Naive thymus-derived CD4-positive, alpha-beta T cell (primary cell): ENCODE results near the gene FBXL20. TPM values are rescaled to one million over a fixed set of nuclear protein-coding genes. Genes with fewer than 3 reads are reported as not detected.
A peak's percentile ranks its signal among the peaks of the same experiment; 100 is the strongest.
"Not testable (repeated sequence)": the region's sequence is repeated elsewhere in the genome, so short reads cannot be mapped to it uniquely, and the experiment has no call there.

Source experiments
- ATAC-seq: fragments of 150-1000 bp; cut with Tn5 transposase; 2 replicates; pipeline ENCODE4 v1.10.0; 2021; ENCODE audit warnings: mild to moderate bottlenecking, moderate library complexity
- CTCF ChIA-PET: fragments of 350-600 bp; sonication (Branson Sonifier 250); formaldehyde crosslinking; loops from one replicate; lab custom pipeline; 2021; ENCODE audit warnings: antibody characterized with exemption; lab: Charles Lee
- POLR2A ChIA-PET: fragments of 350-600 bp; sonication (Branson Sonifier 250); formaldehyde crosslinking; loops from one replicate; lab custom pipeline; 2021; ENCODE audit warnings: antibody characterized with exemption, inconsistent platforms; lab: Charles Lee
- DNase-seq, 9 donors: peaks; one replicate each; pipeline versions ENCODE4 v3.0.0 to v3.0.0-alpha.2; 2020 to 2022; ENCODE audit warnings: mixed read lengths in 1 of 9
- H3K27ac ChIP-seq: one replicate; pipeline ENCODE4 v1.7.0; 2013; ENCODE audit warnings: mild to moderate bottlenecking, low read depth, low read length, moderate library complexity
- H3K27me3 ChIP-seq, 2 donors: one replicate each; pipeline ENCODE4 v1.7.0; 2013; ENCODE audit warnings: low read length in 2 of 2, mild to moderate bottlenecking in 2 of 2, moderate library complexity in 2 of 2; ENCODE audit not compliant: control insufficient read depth in 2 of 2, insufficient read depth in 2 of 2
- H3K36me3 ChIP-seq, 3 experiments: 1 replicate in 2 of 3; 2 replicates in 1 of 3; pipeline ENCODE4 v1.7.0; 2013; ENCODE audit warnings: low read length in 3 of 3, mild to moderate bottlenecking in 3 of 3, moderate library complexity in 1 of 3; ENCODE audit not compliant: insufficient read depth in 3 of 3, control insufficient read depth in 2 of 3
- H3K4me1 ChIP-seq, 2 donors: one replicate each; pipeline ENCODE4 v1.7.0; 2013; ENCODE audit warnings: low read length in 2 of 2, mild to moderate bottlenecking in 2 of 2, moderate library complexity in 1 of 2; ENCODE audit not compliant: control insufficient read depth in 2 of 2, insufficient read depth in 2 of 2
- H3K4me3 ChIP-seq: 2 replicates; pipeline ENCODE4 v1.7.0; 2013; ENCODE audit warnings: mild to moderate bottlenecking, low read length
- H3K9me3 ChIP-seq, 3 experiments: 1 replicate in 2 of 3; 2 replicates in 1 of 3; pipeline ENCODE4 v1.7.0; 2013; ENCODE audit warnings: low read length in 3 of 3; ENCODE audit not compliant: control insufficient read depth in 2 of 3
- H3K27ac Mint-ChIP-seq, 9 donors: one replicate each; pipeline ENCODE4 v1.8.0; 2020 to 2022; ENCODE audit warnings: mixed read lengths in 9 of 9, mild to moderate bottlenecking in 8 of 9, moderate library complexity in 5 of 9, inconsistent platforms in 2 of 9
- H3K27me3 Mint-ChIP-seq, 5 donors: one replicate each; pipeline ENCODE4 v1.8.0; 2021 to 2022; ENCODE audit warnings: mixed read lengths in 5 of 5, mild to moderate bottlenecking in 1 of 5
- H3K36me3 Mint-ChIP-seq, 5 donors: one replicate each; pipeline ENCODE4 v1.8.0; 2020 to 2022; ENCODE audit warnings: mixed read lengths in 5 of 5, mild to moderate bottlenecking in 3 of 5, inconsistent platforms in 1 of 5
- H3K4me1 Mint-ChIP-seq, 7 donors: one replicate each; pipeline ENCODE4 v1.8.0; 2020 to 2022; ENCODE audit warnings: mixed read lengths in 7 of 7, mild to moderate bottlenecking in 3 of 7, inconsistent platforms in 1 of 7
- H3K4me3 Mint-ChIP-seq, 10 donors: one replicate each; pipeline ENCODE4 v1.8.0; 2020 to 2022; ENCODE audit warnings: mild to moderate bottlenecking in 10 of 10, mixed read lengths in 10 of 10, moderate library complexity in 6 of 10, inconsistent platforms in 2 of 10
- H3K9me3 Mint-ChIP-seq, 11 donors: one replicate each; pipeline ENCODE4 v1.8.0; 2020 to 2022; ENCODE audit warnings: mixed read lengths in 11 of 11, mild to moderate bottlenecking in 4 of 11, inconsistent platforms in 1 of 11, moderate library complexity in 1 of 11
- intact Hi-C, 2 donors: fragments of 100-400 bp; cut with micrococcal nuclease; formaldehyde crosslinking; loops; one replicate each; pipeline ENCODE4 v1.15.1; 2023
- polyA plus RNA-seq, 2 donors: library from polyadenylated mRNA; unstranded; fragments of 300-500 nt; fragmentation: Illumina TruSeq; gene quantifications; one replicate each; pipeline ENCODE4 v1.2.3, GENCODE V29; 2021
- total RNA-seq, 6 experiments: library from RNA in 5 of 6; stranded (reverse) in 5 of 6; gene quantifications; 1 replicate in 5 of 6; 2 replicates in 1 of 6; pipeline ENCODE4 v1.2.3 and lab custom pipeline; 2021 to 2026

FBXL20 gene
- total and polyA plus RNA-seq, 7 experiments from 2014 or later, result 3.8 to 35.0 (median 21.9) TPM

DNA sequence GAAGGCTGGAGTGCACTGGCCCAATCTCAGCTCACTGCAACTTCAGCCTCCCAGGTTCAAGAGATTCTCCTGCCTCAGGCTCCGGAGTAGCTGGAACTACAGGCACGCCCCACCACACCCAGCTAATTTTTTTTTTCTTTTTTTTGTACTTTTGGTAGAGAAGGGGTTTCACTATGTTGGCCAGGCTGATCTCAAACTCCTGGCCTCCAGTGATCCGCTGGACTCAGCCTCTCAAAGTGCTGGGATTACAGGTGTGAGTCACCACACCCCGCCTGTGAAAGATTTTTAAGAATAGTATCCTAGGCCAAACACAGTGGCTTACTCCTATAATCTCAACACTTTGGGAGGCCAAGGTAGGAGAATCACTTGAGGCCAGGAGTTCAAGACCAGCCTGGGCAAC lies 33.6 kb downstream of the FBXL20 start:
- intact Hi-C loops, ATAC-seq, CTCF ChIA-PET, H3K4me3 Mint-ChIP-seq, H3K4me3 ChIP-seq, H3K4me1 ChIP-seq, H3K36me3 ChIP-seq, DNase-seq, H3K9me3 Mint-ChIP-seq, H3K27me3 Mint-ChIP-seq, H3K27me3 ChIP-seq, H3K27ac Mint-ChIP-seq, H3K27ac ChIP-seq, H3K9me3 ChIP-seq: not testable (repeated sequence)
- POLR2A ChIA-PET, result interaction anchor here (0.6 kb wide), 1 partner anchor 1976 kb away, joined by 3 read pairs; no protein-coding TSS in a partner anchor
- peaks cover 0 to 11% (median 0%) of the 10 kb centered on the region in 5 donors for H3K36me3 Mint-ChIP-seq
- peaks cover 0 to 34% (median 23%) of the 10 kb centered on the region in 7 donors for H3K4me1 Mint-ChIP-seq

- ATAC-seq (no peak), DNase-seq (no peak)
- peak overlapping the region in 2 of 9 donors; percentile 7 to 9 for H3K27ac Mint-ChIP-seq
- Histone ChIP-seq H3K27me3 (no peaks in the 10 kb centered on the region), H3K4me1 (no peaks in the 10 kb centered on the region), H3K9me3 (no peaks in the 10 kb centered on the region), H3K27ac (no peak overlapping the region), H3K4me3 (no peak overlapping the region), H3K36me3 (no peaks in the 10 kb centered on the region)
- ChIA-PET CTCF (interaction anchor here (0.7 kb wide), 1 partner anchor 8 kb away, joined by 3 read pairs; no protein-coding TSS in a partner anchor), POLR2A (interaction anchor here (0.5 kb wide), 1 partner anchor 42 kb away, joined by 3 read pairs; no protein-coding TSS in a partner anchor)
- H3K9me3 Mint-ChIP-seq, result no peaks in the 10 kb centered on the region
- intact Hi-C loops, result no loop called here
- peaks cover 0 to 8% (median 0%) of the 10 kb centered on the region in 5 donors for H3K36me3 Mint-ChIP-seq
- H3K4me3 Mint-ChIP-seq, result no peak overlapping the region
- H3K4me1 Mint-ChIP-seq, result peaks cover 0 to 34% (median 24%) of the 10 kb centered on the region in 7 donors
- H3K27me3 Mint-ChIP-seq, result no peaks in the 10 kb centered on the region
Measured at GRCh38 chr17:39365872-39366271, 35.6 kb downstream of the FBXL20 start.

DNA sequence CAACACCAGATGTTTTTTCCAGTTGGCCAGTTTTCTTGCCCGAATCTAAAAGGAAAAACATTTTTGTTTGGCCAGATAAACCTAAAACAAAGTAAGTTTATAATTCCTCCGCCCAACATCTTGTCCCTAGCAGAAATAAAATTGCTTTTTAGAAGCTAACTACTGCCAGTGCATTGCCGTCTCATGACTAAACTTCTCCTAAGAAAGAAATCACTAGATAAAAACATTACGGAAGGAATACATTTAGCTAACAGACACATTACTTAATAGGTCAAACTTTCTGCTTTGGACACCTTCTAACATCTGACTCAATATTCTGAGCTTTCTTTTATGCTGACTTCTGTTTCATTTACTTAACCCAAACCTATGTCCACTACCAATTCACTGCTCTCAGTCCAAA lies 36.2 kb downstream of the FBXL20 start:
- Mint-ChIP-seq H3K36me3 (peaks cover 0 to 8% (median 0%) of the 10 kb centered on the region in 5 donors), H3K9me3 (no peaks in the 10 kb centered on the region), H3K4me3 (no peak overlapping the region), H3K27me3 (no peaks in the 10 kb centered on the region), H3K27ac (no peak overlapping the region), H3K4me1 (peaks cover 0 to 39% (median 30%) of the 10 kb centered on the region in 7 donors)
- DNase-seq (no peak), ATAC-seq (no peak)
- Histone ChIP-seq H3K36me3 (no peaks in the 10 kb centered on the region), H3K9me3 (no peaks in the 10 kb centered on the region), H3K4me3 (no peak overlapping the region), H3K27ac (peak overlapping the region; percentile 20), H3K4me1 (no peaks in the 10 kb centered on the region), H3K27me3 (no peaks in the 10 kb centered on the region)
- POLR2A ChIA-PET, result interaction anchor here (0.5 kb wide), 1 partner anchor 41 kb away, joined by 3 read pairs; no protein-coding TSS in a partner anchor
- intact Hi-C loops, result no loop called here
- CTCF ChIA-PET, result no interaction called here

DNA sequence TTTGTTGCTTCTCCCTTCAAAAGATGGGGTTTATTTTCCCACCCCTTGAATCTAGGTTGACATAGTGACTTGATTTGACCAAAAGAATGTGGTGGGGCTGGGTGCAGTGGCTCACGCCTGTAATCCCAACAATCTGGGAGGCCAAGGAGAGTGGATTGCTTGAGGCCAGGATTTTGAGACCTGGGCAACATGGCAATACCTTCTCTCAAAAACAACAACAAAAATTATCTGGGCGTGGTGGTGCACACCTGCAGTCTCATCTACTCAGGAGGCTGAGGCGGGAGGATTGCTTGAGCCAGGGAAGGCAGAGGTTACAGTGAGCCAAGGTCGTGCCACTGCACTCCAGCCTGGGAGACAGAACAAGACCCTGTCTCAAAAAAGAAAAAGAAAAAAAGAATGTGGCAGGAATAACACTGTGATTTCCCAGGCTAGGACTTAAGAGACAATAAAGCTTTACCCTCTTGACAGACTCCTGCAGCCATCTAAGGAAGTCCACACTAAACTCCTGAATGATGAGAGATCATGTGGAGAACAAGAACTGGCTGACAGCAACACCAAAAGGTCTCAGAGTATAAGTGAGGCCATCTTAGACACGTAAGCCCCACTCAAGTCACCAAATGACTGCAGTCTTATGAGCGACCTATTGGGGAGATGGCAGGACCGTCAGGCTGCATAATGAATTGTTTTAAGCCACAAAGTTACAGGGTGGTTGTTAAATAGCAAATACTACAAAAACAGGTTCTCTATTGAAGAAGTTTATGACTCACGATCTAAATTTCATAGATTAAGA lies 37.0 kb downstream of the FBXL20 start:
- Histone ChIP-seq H3K9me3 (no peaks in the 10 kb centered on the region), H3K27me3 (no peaks in the 10 kb centered on the region), H3K4me1 (no peaks in the 10 kb centered on the region), H3K36me3 (no peaks in the 10 kb centered on the region), H3K4me3 (no peak overlapping the region), H3K27ac (no peak overlapping the region)
- peak overlapping the region in 2 of 9 donors; percentile 8 to 60 for H3K27ac Mint-ChIP-seq
- intact Hi-C loops, result no loop called here
- no peak overlapping the region for H3K4me3 Mint-ChIP-seq
- DNase-seq (no peak), ATAC-seq (no peak)
- peaks cover 0 to 4% (median 0%) of the 10 kb centered on the region in 5 donors for H3K36me3 Mint-ChIP-seq
- POLR2A ChIA-PET, result no interaction called here
- H3K4me1 Mint-ChIP-seq, result peaks cover 0 to 39% (median 31%) of the 10 kb centered on the region in 7 donors
- H3K9me3 Mint-ChIP-seq, result no peaks in the 10 kb centered on the region
- no peaks in the 10 kb centered on the region for H3K27me3 Mint-ChIP-seq
- CTCF ChIA-PET, result no interaction called here

DNA sequence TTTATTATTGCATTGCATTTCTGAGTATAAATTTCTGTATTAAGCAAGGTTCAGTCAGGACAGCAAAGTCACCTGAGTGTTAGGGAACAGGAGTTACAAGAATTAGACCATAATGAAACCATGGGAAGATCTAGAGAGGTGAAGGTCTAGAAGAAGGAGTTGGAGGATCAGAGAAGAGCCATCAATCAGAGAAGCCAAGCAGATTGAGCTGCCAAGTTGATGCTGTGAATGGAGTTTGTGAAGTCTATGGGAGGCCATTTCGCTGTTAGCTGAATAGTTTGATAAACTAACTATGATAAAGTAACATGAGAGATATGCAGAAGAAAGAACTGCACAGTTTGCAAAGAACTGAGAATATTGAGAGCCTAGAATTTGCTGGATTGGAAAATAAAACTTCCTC lies 40.4 kb downstream of the FBXL20 start:
- H3K36me3 ChIP-seq, result no peaks in the 10 kb centered on the region
- DNase-seq (no peak), ATAC-seq (no peak)
- H3K9me3 Mint-ChIP-seq, result no peaks in the 10 kb centered on the region
- peak overlapping the region in 2 of 9 donors; percentile 4 to 23 for H3K27ac Mint-ChIP-seq
- H3K4me3 ChIP-seq, result no peak overlapping the region
- no peaks in the 10 kb centered on the region for H3K27me3 Mint-ChIP-seq
- H3K4me3 Mint-ChIP-seq, result no peak overlapping the region
- no peaks in the 10 kb centered on the region for H3K9me3 ChIP-seq
- no peak overlapping the region for H3K27ac ChIP-seq
- intact Hi-C loops, result no loop called here
- ChIA-PET CTCF (no interaction called here), POLR2A (no interaction called here)
- H3K36me3 Mint-ChIP-seq, result peaks cover 0 to 10% (median 0%) of the 10 kb centered on the region in 5 donors
- peaks cover 0 to 34% (median 26%) of the 10 kb centered on the region in 7 donors for H3K4me1 Mint-ChIP-seq
- H3K4me1 ChIP-seq, result no peaks in the 10 kb centered on the region
- no peaks in the 10 kb centered on the region for H3K27me3 ChIP-seq

DNA sequence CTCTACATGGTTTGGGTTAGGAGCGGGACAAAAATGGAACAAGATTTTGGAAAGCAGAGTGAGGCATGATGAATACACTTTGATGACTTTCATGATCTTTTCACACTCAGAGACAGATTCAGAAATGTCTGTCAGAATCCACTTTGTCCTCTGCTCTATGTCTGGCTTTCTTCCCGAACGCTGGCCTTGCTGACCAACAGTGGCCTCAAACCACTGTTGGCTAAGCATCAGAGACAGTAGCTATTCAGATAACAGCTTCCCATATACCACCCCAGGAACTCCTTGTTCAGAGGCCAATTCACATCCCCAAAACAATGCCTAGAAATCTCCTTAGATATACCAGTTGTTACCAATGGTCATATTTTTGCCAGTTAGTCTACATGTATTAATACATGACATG lies 40.9 kb downstream of the FBXL20 start:
- no peaks in the 10 kb centered on the region for H3K27me3 Mint-ChIP-seq
- H3K27ac Mint-ChIP-seq, result no peak overlapping the region
- no peaks in the 10 kb centered on the region for H3K4me1 ChIP-seq
- ATAC-seq (no peak), DNase-seq (no peak)
- no peak overlapping the region for H3K4me3 Mint-ChIP-seq
- H3K27ac ChIP-seq, result no peak overlapping the region
- no peaks in the 10 kb centered on the region for H3K9me3 ChIP-seq
- POLR2A ChIA-PET, result interaction anchor here (0.6 kb wide), 1 partner anchor 76 kb away, joined by 3 read pairs; no protein-coding TSS in a partner anchor
- CTCF ChIA-PET, result no interaction called here
- H3K36me3 ChIP-seq, result no peaks in the 10 kb centered on the region
- intact Hi-C loops, result no loop called here
- no peaks in the 10 kb centered on the region for H3K27me3 ChIP-seq
- H3K4me3 ChIP-seq, result no peak overlapping the region
- no peaks in the 10 kb centered on the region for H3K9me3 Mint-ChIP-seq
- peaks cover 0 to 10% (median 0%) of the 10 kb centered on the region in 5 donors for H3K36me3 Mint-ChIP-seq
- peaks cover 0 to 29% (median 25%) of the 10 kb centered on the region in 7 donors for H3K4me1 Mint-ChIP-seq
